Measurements from ENCODE around the gene POLR3K.
"Not testable (repeated sequence)": the region's sequence is repeated elsewhere in the genome, so short reads cannot be mapped to it uniquely, and the experiment has no call there.

Gene POLR3K

GRCh38 chr16:63998-64913 is 10.8 kb upstream of the POLR3K start:
- no peak for DNase-seq

GRCh38 chr16:63466-63865 is 10.1 kb upstream of the POLR3K start:
- DNase-seq, result no peak

GRCh38 chr16:62968-63391 is 9.6 kb upstream of the POLR3K start:
- DNase-seq, result no peak

GRCh38 chr16:62283-62967 is 9.0 kb upstream of the POLR3K start:
- DNase-seq, result no peak

DNA sequence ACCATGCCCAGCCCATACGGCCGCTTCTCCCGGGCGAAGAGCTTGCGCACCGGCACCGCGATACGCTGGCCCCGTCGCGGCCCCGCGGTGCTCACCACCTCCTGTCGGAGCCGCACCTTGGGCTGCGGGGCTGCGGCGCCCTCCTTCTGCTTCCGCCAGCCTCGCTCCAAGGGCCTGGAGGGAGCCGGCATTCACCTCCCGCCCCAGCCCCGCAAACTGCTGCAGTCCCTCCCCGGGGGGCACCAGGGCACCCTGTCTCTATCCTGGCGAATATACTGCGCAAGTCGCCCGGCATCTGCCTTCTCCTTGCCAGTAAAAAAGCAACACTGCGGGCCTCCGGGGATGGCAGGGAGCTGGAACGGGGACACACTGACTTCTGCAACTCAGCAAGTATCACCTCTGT is 8.5 kb upstream of the POLR3K start:
- DNase-seq, result no peak

DNA sequence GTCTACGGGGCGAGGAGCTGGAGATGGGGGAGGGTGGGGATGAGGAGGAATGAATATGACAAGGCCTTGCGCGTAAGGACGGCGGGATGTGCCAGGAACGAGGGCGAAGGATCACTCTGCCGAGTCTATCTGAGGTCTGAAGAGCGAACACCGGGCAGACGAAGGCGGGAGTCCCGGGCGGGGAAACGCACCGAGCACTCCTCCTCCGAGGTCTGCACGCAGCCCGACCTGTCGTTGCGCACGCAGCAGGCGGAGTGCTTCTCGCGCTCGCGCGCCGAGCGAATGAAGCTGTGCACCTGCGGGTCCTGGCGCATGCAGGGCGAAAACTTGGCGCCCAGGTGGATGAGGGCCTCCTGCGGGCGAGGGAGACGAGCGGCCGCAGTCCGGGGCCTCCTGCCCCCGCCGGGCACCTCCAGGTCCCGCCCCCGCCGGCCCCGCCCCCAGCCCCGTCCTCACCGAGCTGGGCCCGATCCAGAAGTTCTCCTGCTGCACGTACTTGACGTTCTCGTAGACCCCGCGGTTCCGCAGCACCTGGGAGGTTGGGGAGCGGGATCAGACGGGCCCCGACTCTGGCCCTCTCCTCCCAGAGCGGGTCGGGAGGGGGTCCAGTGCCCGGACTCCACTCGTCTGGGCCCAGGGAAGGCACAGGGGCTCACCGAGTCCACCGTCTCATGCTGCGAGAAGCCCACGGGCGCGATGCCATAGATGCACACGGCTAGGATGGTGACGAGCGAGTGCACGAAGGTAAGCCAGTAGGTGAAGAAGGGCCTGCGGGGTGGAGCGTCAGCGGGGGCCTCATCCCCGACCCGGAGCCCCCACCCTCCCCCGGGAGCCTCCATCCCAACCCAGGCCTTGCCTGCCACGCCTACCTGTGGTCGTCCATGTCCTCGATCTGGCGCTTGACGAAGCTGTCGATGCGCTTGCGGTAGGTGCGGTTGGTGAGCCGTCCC is 7.8 kb upstream of the POLR3K start:
- no peak for DNase-seq

- no peak for DNase-seq
Observed at GRCh38 chr16:60166-60565, 6.8 kb upstream of the POLR3K start.

GRCh38 chr16:59440-60059 is 6.1 kb upstream of the POLR3K start:
- no peak for DNase-seq

GRCh38 chr16:58491-59439 is 5.4 kb upstream of the POLR3K start:
- DNase-seq, result no peak

DNA sequence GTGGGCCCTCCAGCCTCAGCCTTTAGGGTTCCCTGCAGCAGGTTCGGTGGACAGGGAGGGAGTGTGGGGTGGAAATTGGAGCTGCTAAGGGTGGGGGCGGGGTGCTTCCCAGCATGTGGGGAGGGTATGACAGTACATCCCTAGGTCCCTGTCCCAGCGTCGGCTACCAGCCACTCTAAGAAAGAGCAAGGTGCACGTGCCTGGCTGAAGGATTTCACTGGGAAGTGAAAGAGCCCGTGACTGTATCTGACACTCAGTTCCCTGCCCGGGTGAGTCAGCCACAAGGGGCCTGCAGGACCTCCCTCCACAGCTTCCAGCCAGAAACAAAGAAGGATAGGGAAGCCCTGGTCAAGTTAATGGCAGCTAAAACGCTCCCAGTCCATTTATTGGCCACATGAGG is 4.3 kb upstream of the POLR3K start:
- no peak for DNase-seq

GRCh38 chr16:56231-56927 is 3.0 kb upstream of the POLR3K start:
- no peak for DNase-seq

DNA sequence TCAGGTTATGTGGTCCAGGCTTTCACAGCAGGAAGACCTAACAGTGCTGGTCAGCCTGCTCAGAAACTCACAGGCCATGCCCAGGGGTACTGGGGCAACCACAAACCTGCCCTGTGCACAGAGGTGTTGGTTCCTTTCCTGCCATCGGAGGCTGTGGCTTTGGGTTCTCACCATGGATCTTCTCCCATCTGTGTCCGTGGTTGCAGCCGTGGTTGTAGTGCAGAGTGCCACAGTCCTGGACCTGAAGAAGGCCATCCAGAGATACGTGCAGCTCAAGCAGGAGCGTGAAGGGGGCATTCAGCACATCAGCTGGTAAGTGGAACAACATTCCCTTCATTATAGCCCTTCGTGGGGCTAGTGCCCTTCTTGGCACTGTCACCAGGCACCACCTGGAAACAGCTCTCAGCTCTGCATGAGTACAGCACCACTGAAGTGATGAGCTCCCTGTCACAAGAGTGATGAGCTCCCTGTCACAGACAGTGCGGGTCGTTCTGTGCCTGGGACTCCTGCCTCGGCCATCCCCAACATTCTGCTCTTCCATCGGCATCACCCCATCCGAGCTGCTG is 2.2 kb upstream of the POLR3K start:
- DNase-seq, result no peak

GRCh38 chr16:54237-54581 is 801 bp upstream of the POLR3K start:
- DNase-seq, result no peak

GRCh38 chr16:50769-51591 is 2.4 kb downstream of the POLR3K start:
- no peak for DNase-seq

DNA sequence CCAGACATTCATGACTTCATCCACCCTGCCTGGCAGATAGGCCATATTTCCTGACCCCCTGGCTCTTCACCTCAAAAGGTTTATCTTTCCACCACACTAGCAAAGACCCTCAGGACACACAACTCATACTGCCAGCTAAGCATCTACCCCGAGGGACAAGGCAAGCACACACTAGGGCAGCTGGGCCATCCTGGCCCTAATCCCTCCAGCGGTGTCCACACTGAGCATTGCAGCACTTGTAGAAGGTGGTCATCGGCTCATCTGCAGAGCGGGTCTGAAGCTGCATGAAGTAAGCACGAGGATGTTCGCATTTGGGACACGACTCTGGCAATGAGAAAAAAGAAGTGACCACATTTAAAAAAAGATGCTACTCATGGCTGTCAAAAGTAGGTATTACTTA is 6.2 kb downstream of the POLR3K start:
- no peak for DNase-seq

DNA sequence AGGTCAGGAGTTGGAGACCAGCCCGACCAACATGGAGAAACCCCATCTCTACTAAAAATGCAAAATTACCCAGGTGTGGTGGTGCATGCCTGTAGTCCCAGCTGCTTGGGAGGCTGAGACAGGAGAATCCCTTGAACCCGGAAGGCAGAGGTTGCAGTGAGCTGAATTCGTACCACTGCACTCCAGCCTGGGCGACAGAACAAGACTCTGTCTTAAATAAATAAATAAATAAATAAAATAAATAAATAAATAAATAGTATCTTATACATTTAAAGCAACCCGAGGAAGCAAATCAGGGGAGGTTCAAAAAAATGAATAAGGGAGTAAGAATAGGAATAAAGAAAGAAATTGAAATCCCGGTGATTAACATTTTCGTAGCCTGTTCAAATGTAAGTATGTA is 6.9 kb downstream of the POLR3K start:
- DNase-seq, result not testable (repeated sequence)

- no peak for DNase-seq
Observed at GRCh38 chr16:45454-45853, 8.0 kb downstream of the POLR3K start.

DNA sequence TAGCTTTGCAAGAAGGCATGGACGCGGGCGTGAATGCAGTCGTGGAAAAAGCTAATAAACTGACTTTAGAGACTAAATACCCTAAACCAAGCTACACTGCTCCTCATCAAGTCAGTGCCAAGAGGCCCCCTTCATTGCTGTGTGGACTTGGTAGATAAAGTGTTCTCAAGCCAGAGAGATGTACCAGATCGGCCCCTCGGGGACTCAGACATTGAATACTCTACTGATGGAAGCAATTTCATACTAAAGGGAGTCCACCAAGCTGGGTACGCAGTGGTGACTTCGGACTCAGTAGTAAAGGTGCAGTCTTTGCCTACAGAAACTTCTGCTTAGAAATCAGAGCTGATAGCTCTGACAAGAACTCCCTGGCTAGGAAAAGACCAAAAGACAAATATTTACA is 8.8 kb downstream of the POLR3K start:
- DNase-seq, result no peak

GRCh38 chr16:43294-43693 is 10.1 kb downstream of the POLR3K start:
- no peak for DNase-seq

GRCh38 chr16:42691-43090 is 10.7 kb downstream of the POLR3K start:
- DNase-seq, result no peak
